Stimulated activated CD8-positive, alpha-beta memory T cell treated with anti-CD3 and anti-CD28 coated beads, Interleukin-15, amount 100 ng/mL, for 4 hours (primary cell): ENCODE data around the gene DENND1B.
A peak's percentile ranks its signal among the peaks of the same experiment; 100 is the strongest.
"Not testable (repeated sequence)": the region's sequence is repeated elsewhere in the genome, so short reads cannot be mapped to it uniquely, and the experiment has no call there.

ENCODE experiments used
- DNase-seq, 2 donors: peaks; one replicate each; pipeline ENCODE4 v3.0.0-alpha.2; 2020; ENCODE audit warnings: low read depth in 2 of 2

Gene DENND1B

GRCh38 chr1:197553281-197553680 lies 222.0 kb downstream of the DENND1B start:
- no peak for DNase-seq

- DNase-seq: no peak
These were observed 228.3 kb downstream of the DENND1B start for GRCh38 chr1:197546989-197547388.

GRCh38 chr1:197544553-197544952 lies 230.7 kb downstream of the DENND1B start:
- no peak for DNase-seq

GRCh38 chr1:197544130-197544529 lies 231.2 kb downstream of the DENND1B start:
- no peak for DNase-seq

- DNase-seq: no peak
These were observed 233.9 kb downstream of the DENND1B start for GRCh38 chr1:197541411-197541810.

- no peak for DNase-seq
These were observed 248.4 kb downstream of the DENND1B start for GRCh38 chr1:197526736-197527371.

GRCh38 chr1:197521118-197521739 lies 254.1 kb downstream of the DENND1B start:
- DNase-seq: no peak

- no peak for DNase-seq
These were observed 255.4 kb downstream of the DENND1B start for GRCh38 chr1:197519741-197520334.

- no peak for DNase-seq
These were observed 259.9 kb downstream of the DENND1B start for GRCh38 chr1:197515421-197515820.

GRCh38 chr1:197510691-197511378 lies 264.4 kb downstream of the DENND1B start:
- no peak for DNase-seq

GRCh38 chr1:197496722-197497121 lies 278.6 kb downstream of the DENND1B start:
- DNase-seq: no peak

- not testable (repeated sequence) for DNase-seq
These were observed 283.8 kb downstream of the DENND1B start for GRCh38 chr1:197491505-197491904.

- DNase-seq: no peak
These were observed 288.3 kb downstream of the DENND1B start for GRCh38 chr1:197486946-197487345.

- DNase-seq: no peak
These were observed 289.5 kb downstream of the DENND1B start for GRCh38 chr1:197485790-197486189.

GRCh38 chr1:197481101-197481500 lies 294.2 kb downstream of the DENND1B start:
- peak in 1 of 2 donors; percentile 1 for DNase-seq

GRCh38 chr1:197480446-197480845 lies 294.8 kb downstream of the DENND1B start:
- no peak for DNase-seq

GRCh38 chr1:197472141-197472540 lies 303.1 kb downstream of the DENND1B start:
- DNase-seq: no peak

GRCh38 chr1:197471248-197471985 lies 303.9 kb downstream of the DENND1B start:
- no peak for DNase-seq

GRCh38 chr1:197470330-197470729 lies 304.9 kb downstream of the DENND1B start:
- no peak for DNase-seq

- no peak for DNase-seq
These were observed 305.6 kb downstream of the DENND1B start for GRCh38 chr1:197469620-197470210.

- DNase-seq: no peak
These were observed 306.6 kb downstream of the DENND1B start for GRCh38 chr1:197468543-197469175.
